GF-D8 (cell line): ENCODE measurements around the gene THYN1.

Experiments
- DNase-seq: peaks from one replicate; lab custom pipeline; 2025; lab: John Stamatoyannopoulos, UW

Gene THYN1

DNA sequence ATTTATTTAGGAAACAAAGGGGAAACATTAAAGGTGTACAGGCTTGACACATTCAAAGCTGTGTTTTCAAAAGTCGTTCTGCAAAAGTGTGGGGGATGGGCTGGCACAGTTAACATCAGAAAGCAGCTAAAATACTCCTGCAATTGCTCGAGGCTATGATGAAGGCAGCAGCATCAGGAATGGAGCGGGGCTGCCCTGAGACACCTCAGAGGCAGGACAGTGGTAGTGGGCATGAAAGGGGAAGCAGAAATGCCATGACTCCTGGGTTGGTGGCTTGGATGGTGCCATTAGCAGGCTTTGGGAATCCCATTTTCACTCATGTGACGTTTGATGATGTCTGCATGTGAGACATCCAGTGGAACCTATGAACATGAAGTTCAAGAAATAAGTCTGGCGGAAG is 30.0 kb downstream of the THYN1 start:
- DNase-seq, result peak; percentile 33

DNA sequence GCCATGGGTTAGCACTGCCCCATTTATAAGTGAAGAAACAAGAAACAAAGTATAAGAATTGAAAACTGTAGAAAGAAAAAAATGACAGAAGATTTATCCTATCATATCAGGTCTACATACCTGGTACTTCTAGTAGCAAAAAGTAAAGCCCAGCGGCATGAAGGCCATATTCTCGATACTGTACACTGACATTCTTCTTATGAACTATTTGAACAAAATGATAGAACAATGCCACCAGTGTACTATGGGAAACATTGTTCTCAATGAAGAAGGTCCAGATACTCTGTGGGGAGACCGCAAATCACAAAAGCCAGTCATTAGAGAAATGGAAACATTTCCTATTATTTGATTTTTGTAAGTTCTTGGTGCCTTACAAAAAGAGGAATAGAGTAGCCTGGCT is 36.3 kb downstream of the THYN1 start:
- DNase-seq, result no peak

DNA sequence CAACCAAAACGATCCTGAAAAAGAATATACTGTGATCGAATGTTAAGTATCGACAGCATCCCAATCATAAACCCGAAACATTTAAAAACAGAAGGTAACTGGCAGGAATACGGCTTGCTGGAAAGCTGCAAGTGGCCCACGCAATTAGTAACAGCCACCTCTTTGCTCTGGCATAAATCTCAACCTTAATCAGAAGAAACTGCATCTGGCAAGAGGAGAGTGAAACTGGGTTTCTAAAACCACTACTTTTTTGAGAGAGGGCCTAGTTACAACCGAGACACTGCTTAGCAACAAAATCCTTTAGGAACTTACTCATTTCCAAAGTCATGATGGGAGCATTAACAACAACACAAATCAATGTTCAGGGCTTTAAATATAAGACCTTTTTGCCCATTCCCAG is 37.3 kb downstream of the THYN1 start:
- DNase-seq, result no peak

DNA sequence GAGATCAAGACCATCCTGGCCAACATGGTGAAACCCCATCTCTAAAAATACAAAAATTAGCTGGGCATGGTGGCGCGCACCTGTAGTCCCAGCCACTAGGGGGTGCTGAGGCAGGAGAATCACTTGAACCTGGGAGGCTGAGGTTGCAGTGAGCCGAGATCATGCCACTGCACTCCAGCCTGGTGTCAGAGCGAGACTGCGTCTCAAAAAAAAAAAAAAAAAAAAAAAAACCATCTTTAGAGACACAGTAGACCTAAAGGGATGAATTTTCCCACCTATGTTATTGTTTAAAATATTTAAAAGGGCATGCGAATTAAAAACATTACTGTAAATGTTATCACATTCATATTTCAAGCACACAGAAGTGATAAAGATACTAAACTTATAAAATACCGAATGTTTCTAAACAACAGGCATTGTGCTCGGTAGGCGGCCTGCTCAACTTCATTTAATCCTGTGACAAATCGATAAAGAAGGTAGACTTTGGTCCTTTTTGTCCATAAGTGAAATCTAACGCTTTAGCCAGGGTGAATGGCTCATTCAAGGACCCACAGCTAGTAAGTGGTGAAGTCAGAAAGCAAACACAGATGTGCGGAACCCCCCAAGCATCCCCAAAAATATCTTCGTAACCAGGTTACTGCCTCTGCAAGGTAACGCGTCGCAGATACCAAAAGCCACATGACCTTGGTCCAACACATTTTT is 45.5 kb downstream of the THYN1 start:
- DNase-seq, result no peak

DNA sequence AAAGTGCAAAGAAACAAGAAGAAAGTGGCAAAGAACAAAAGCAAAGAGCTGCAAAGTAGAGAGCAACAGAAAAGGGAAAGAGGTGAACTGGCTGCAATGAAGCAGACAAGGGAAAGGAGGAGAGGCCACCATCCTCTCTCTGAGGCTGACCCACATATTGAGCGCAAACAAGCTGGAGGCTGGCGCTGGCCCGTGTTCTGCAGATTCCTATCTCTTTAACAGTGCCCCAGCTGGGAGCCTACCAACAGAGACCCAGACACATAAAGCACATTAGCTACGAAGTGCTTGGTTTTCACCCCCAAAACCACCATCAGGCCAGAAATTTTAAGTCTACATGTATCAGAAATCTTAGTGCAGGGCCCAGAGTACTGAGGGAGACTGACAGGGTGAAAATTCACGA is 47.0 kb downstream of the THYN1 start:
- no peak for DNase-seq

DNA sequence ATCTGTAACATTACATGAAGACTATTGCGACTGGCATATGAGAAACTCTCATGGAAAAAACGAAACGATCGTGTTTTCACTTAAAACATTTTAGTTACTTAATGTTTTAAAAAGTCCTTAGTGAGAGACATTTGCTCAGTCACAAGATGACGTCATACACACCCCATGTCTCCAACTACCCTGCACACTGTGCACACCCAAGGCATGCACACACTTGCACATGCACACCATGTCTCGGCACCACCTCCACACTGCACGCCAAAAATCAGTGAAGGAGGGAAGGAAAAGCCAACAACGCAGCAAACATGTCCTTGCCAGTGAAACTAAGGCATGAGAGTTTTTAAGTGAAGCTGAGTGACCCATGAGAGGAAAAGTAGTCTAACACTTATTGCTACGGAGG is 47.4 kb downstream of the THYN1 start:
- DNase-seq, result no peak

DNA sequence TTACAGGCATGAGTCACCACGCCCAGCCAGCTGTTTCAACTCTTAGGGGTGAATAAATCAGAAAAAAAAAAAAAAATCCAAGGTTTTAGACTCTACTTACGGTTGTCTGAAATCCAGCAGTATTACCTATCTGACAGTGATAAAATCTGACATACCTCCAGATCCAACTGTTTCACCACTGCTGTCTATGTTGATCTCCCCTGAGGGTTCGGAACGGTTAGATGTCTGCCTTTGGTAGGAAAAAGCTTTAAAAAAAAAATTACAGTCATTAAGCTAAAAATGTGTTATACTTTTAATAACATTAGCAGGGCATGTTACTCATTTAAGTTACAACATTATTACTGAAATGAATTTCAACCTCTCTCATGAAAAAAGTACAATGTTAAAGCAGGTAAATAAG is 50.5 kb downstream of the THYN1 start:
- DNase-seq, result no peak

DNA sequence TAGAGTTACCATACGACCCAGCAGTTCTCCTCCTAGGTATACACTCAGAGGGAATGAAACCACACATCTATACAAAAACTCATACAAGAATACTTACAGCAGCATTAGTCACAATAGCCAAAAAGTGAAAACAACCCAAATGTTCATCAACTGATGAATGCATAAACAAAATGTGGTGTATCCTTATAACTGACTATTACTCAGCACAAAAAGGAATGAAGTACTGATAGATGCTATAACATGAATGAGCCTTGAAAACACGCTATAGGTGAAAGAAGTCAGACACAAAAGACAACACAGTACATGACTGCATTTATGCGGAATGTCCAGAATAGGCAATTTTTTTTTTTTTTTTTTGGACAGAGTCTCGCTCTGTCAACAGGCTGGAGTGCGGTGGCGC is 52.5 kb downstream of the THYN1 start:
- DNase-seq, result no peak

DNA sequence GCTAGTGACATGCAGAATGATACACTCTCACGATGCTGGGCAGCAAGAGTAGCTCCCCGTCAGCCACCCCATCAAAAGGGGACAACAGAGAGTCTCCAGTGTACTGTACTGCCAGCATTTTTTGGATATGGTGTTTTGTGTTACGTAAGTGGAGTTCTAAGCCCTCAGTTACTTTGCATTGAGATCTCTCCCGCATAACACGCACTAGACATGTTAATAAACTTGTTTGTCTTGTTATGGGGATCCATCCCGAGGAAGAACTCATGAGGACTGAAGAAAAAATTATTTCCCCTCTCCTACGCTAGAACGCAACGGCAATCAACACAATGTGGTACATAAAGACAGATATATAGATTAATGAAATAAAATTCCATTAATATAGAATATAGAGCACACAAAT is 53.6 kb downstream of the THYN1 start:
- DNase-seq, result no peak
